Trophoblast cell (in vitro differentiated cells and primary cell): ENCODE results near the gene MLN.

Experiments used
- DNase-seq, 2 donors: peaks; one replicate each; pipeline ENCODE4 v3.0.0-alpha.2; 2016
- H2AFZ ChIP-seq: 2 replicates; pipeline ENCODE4 v1.6.1; 2013; ENCODE audit warnings: low read length, moderate library complexity, mild to moderate bottlenecking; ENCODE audit not compliant: insufficient read depth, poor library complexity
- H2AK5ac ChIP-seq: 2 replicates; pipeline ENCODE4 v1.6.1; 2013; ENCODE audit warnings: mild to moderate bottlenecking, low read length
- H2BK120ac ChIP-seq: 2 replicates; pipeline ENCODE4 v1.6.1; 2013; ENCODE audit warnings: low read length, mild to moderate bottlenecking, moderate library complexity; ENCODE audit not compliant: insufficient read depth, poor library complexity
- H2BK12ac ChIP-seq: 2 replicates; pipeline ENCODE4 v1.6.1; 2013; ENCODE audit warnings: mild to moderate bottlenecking, low read length, moderate library complexity
- H2BK5ac ChIP-seq: 2 replicates; pipeline ENCODE4 v1.6.1; 2013; ENCODE audit warnings: low read length, low read depth, moderate library complexity, mild to moderate bottlenecking; ENCODE audit not compliant: poor library complexity
- H3K14ac ChIP-seq: 2 replicates; pipeline ENCODE4 v1.6.1; 2013; ENCODE audit warnings: mild to moderate bottlenecking, low read length
- H3K18ac ChIP-seq: 2 replicates; pipeline ENCODE4 v1.6.1; 2013; ENCODE audit warnings: mild to moderate bottlenecking, low read length
- H3K23ac ChIP-seq: 2 replicates; pipeline ENCODE4 v1.6.1; 2013; ENCODE audit warnings: low read length
- H3K27ac ChIP-seq: 2 replicates; pipeline ENCODE4 v1.5.1; 2013; ENCODE audit warnings: low read depth, mild to moderate bottlenecking, inconsistent platforms, low read length, moderate library complexity
- H3K27me3 ChIP-seq: 2 replicates; pipeline ENCODE4 v1.6.1; 2013; ENCODE audit warnings: inconsistent platforms, mild to moderate bottlenecking, low read length, moderate library complexity; ENCODE audit not compliant: insufficient read depth
- H3K36me3 ChIP-seq, 2 experiments: 1 replicate in 1 of 2; 2 replicates in 1 of 2; pipeline ENCODE4 v1.6.1; 2013; ENCODE audit warnings: low read length in 2 of 2, mild to moderate bottlenecking in 2 of 2, moderate library complexity in 1 of 2; ENCODE audit not compliant: insufficient read depth in 2 of 2, control insufficient read depth in 1 of 2
- H3K4ac ChIP-seq: 2 replicates; pipeline ENCODE4 v1.6.1; 2013; ENCODE audit warnings: low read depth, mild to moderate bottlenecking, low read length, moderate library complexity
- H3K4me1 ChIP-seq, 2 experiments: 1 replicate in 1 of 2; 2 replicates in 1 of 2; pipeline ENCODE4 v1.6.1; 2013; ENCODE audit warnings: low read length in 2 of 2, mild to moderate bottlenecking in 2 of 2, moderate library complexity in 1 of 2; ENCODE audit not compliant: insufficient read depth in 2 of 2, control insufficient read depth in 1 of 2
- H3K4me2 ChIP-seq: 2 replicates; pipeline ENCODE4 v1.6.1; 2013; ENCODE audit warnings: inconsistent platforms, mild to moderate bottlenecking, low read length, moderate library complexity
- H3K4me3 ChIP-seq: 2 replicates; pipeline ENCODE4 v1.5.1; 2013; ENCODE audit warnings: mild to moderate bottlenecking, low read depth, low read length, inconsistent platforms
- H3K79me1 ChIP-seq: one replicate; pipeline ENCODE4 v1.6.1; 2013; ENCODE audit warnings: low read length
- H3K79me2 ChIP-seq: 2 replicates; pipeline ENCODE4 v1.6.1; 2013; ENCODE audit warnings: low read length, mild to moderate bottlenecking; ENCODE audit not compliant: control insufficient read depth, insufficient read depth, poor library complexity
- H3K9ac ChIP-seq: 2 replicates; pipeline ENCODE4 v1.6.1; 2013; ENCODE audit warnings: mild to moderate bottlenecking, low read length
- H3K9me3 ChIP-seq: 2 replicates; pipeline ENCODE4 v1.6.1; 2013; ENCODE audit warnings: low read depth, mild to moderate bottlenecking, control low read depth, inconsistent platforms, low read length; ENCODE audit not compliant: insufficient read depth
- H4K12ac ChIP-seq: 2 replicates; pipeline ENCODE4 v1.6.1; 2013; ENCODE audit warnings: low read depth, mild to moderate bottlenecking, low read length, moderate library complexity
- H4K8ac ChIP-seq: 2 replicates; pipeline ENCODE4 v1.6.1; 2013; ENCODE audit warnings: low read depth, mild to moderate bottlenecking, low read length, moderate library complexity
- H4K91ac ChIP-seq: one replicate; pipeline ENCODE4 v1.6.1; 2013; ENCODE audit warnings: low read depth, mild to moderate bottlenecking, low read length, moderate library complexity
- WGBS: extraction: QIAGEN DNeasy Blood & Tissue Kit; methylation state at CpG from one replicate; pipeline ENCODE4 v1.1.7; 2013; ENCODE audit warnings: missing lambda C conversion rate; ENCODE audit not compliant: insufficient read length, insufficient coverage; ENCODE audit errors: extremely low coverage; 5-methylcytosine and 5-hydroxymethylcytosine counted together

MLN gene

DNA sequence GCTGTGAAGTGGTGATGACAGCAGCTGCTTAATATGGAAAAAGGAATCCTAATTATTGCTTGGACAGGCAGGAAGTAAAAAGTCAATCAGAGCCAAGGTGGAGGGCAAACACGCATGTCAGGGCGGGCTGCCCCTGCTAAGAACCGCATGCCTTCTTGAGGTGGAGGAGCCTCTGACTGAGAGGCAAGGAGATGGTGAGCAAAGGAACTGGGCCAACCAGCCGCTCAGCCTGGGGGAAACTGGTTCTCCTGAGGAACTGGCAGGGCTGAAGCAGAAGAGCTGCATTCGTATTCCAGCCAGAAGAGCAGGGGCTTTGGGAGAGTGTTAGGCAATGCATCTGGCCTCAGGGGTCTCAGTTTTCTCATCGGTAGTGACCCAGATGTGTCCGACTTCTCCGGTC lies 13.1 kb upstream of the MLN start:
- WGBS = no CpG with 5 or more reads among the region's 8 CpGs

GRCh38 chr6:33815854-33816253 lies 12.1 kb upstream of the MLN start:
- Histone ChIP-seq H3K27ac (no peak overlapping the region), H4K91ac (no peak overlapping the region), H3K14ac (no peak overlapping the region), H3K79me2 (no peaks in the 10 kb centered on the region), H4K8ac (no peak overlapping the region), H3K4ac (no peak overlapping the region), H2BK5ac (no peak overlapping the region), H3K27me3 (no peaks in the 10 kb centered on the region), H3K4me1 (no peaks in the 10 kb centered on the region), H4K12ac (no peak overlapping the region), H2AFZ (no peak overlapping the region), H3K23ac (no peak overlapping the region), H2AK5ac (no peak overlapping the region), H3K4me3 (no peak overlapping the region), H2BK12ac (no peak overlapping the region), H3K9me3 (no peaks in the 10 kb centered on the region), H3K9ac (no peak overlapping the region), H3K18ac (no peak overlapping the region), H3K4me2 (no peak overlapping the region), H2BK120ac (no peak overlapping the region), H3K36me3 (no peaks in the 10 kb centered on the region), H3K79me1 (no peaks in the 10 kb centered on the region)
- no peak for DNase-seq
- WGBS = no CpG with 5 or more reads among the region's 1 CpG

More for the DNA sequence above, 13.1 kb upstream of the MLN start:
- Histone ChIP-seq H4K8ac (no peak overlapping the region), H2AFZ (no peak overlapping the region), H3K14ac (no peak overlapping the region), H2BK120ac (no peak overlapping the region), H3K4me1 (no peaks in the 10 kb centered on the region), H3K27ac (no peak overlapping the region), H3K23ac (no peak overlapping the region), H4K91ac (no peak overlapping the region), H2BK12ac (no peak overlapping the region), H3K4me3 (no peak overlapping the region), H3K36me3 (no peaks in the 10 kb centered on the region), H3K9ac (no peak overlapping the region), H3K9me3 (no peaks in the 10 kb centered on the region), H3K18ac (no peak overlapping the region), H3K79me2 (no peaks in the 10 kb centered on the region), H3K4me2 (no peak overlapping the region), H3K79me1 (no peaks in the 10 kb centered on the region), H4K12ac (no peak overlapping the region), H3K27me3 (no peaks in the 10 kb centered on the region), H2AK5ac (no peak overlapping the region), H2BK5ac (no peak overlapping the region), H3K4ac (no peak overlapping the region)
- DNase-seq = no peak

DNA sequence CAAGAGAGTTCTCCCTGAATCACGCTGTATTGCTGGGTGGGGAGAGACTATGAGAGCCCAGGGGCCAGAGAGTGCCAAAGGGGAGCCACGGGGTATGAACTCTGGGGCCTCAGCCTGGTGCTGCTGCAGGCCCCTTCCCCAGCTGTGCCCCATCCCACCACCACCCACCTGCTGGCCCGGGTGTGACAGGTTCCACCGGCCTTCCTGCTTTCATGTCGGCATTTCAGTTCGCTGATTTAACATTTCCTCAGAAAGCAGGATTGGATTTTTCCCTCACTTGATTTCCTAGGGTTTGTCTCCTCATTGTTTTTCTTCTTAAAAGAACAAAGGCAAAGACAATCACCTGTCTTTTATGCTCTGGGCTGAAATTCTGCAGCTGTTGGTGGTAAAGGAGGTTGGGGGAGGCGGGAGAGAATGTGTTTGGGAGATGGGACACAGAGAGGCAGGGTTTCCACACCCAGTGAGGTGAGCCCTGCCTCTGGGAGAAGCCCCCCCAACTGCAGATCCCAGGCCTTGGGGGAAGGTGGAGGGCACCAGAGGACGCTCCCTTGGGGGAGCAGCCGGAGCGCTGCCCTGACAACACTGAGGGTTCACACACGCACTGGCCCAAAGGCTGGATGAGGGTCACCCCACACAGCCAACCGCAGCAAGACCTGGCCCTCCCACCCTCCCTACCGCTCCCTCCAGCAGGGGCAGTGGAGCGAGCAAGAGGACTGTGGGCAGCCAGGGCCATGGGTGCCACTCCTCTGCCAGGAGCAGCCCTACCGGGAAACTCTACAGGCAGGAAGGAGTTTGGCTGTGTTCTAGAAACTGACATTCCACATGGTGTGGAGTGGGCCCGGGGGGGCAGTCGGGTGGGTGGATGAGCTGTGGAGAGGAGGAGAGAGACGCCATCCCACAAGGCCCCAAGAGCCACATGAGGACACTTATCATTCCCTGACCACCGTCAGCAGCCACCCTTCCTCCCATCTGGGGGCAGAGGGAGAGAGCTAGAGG lies 10.5 kb upstream of the MLN start:
- Histone ChIP-seq H2AK5ac (no peak overlapping the region), H3K9me3 (no peaks in the 10 kb centered on the region), H3K4me2 (no peak overlapping the region), H4K91ac (no peak overlapping the region), H3K79me1 (no peaks in the 10 kb centered on the region), H3K9ac (no peak overlapping the region), H3K4ac (no peak overlapping the region), H2BK5ac (no peak overlapping the region), H3K27ac (no peak overlapping the region), H3K36me3 (no peaks in the 10 kb centered on the region), H2AFZ (no peak overlapping the region), H4K8ac (no peak overlapping the region), H4K12ac (no peak overlapping the region), H2BK120ac (no peak overlapping the region), H3K14ac (no peak overlapping the region), H3K79me2 (no peaks in the 10 kb centered on the region), H3K23ac (no peak overlapping the region), H3K4me1 (no peaks in the 10 kb centered on the region), H3K18ac (no peak overlapping the region), H2BK12ac (no peak overlapping the region), H3K27me3 (no peaks in the 10 kb centered on the region), H3K4me3 (no peak overlapping the region)
- DNase-seq = no peak
- WGBS = no CpG with 5 or more reads among the region's 19 CpGs

DNA sequence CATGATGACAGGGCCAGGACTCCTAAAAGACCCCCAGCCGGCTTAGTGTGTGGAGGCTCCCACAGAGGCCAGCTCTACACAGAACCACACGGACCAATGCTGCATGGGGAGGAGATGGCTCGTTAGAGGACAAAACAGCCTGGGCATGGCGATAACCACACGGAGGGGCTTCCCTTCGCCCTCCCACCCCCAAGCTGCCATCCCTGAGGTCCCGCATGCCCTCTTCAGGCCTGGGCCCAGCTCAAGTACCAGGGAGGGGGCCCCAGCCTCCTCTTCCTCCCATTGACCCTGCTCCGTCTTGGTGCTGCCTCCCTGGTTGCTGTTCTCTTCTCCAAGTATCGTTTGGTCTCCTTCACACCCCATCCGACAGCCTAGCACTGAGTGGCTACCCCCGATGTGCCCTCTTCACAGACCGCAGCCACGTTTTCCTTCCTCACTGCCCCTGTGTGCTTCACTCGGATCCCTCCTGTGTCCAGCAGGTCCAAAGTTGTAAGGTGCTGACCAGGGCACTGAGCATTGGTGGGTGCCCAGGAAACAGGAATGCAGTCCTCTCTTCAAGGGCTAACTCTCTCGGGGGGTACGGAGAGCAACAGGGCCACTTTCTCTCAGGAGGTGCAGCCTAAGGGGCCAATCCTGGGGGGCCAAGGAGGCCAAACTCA lies 9.6 kb upstream of the MLN start:
- Histone ChIP-seq H2AFZ (no peak overlapping the region), H4K8ac (no peak overlapping the region), H3K79me1 (no peaks in the 10 kb centered on the region), H2AK5ac (no peak overlapping the region), H3K4me3 (no peak overlapping the region), H3K9ac (no peak overlapping the region), H3K79me2 (no peaks in the 10 kb centered on the region), H3K27me3 (no peaks in the 10 kb centered on the region), H3K27ac (no peak overlapping the region), H3K4me2 (no peak overlapping the region), H3K18ac (no peak overlapping the region), H2BK120ac (no peak overlapping the region), H3K9me3 (no peaks in the 10 kb centered on the region), H3K14ac (no peak overlapping the region), H3K4me1 (no peaks in the 10 kb centered on the region), H3K23ac (no peak overlapping the region), H2BK12ac (no peak overlapping the region), H4K12ac (no peak overlapping the region), H2BK5ac (no peak overlapping the region), H3K4ac (no peak overlapping the region), H3K36me3 (no peaks in the 10 kb centered on the region), H4K91ac (no peak overlapping the region)
- no peak for DNase-seq
- no CpG with 5 or more reads among the region's 16 CpGs for WGBS
